Activated CD4-positive, CD25-positive, alpha-beta regulatory T cell treated with anti-CD3 and anti-CD28 coated beads, Interleukin-2, amount 50 U/mL, for 16 hours (primary cell): Measurements from ENCODE around the gene AP2S1.
"Not testable (repeated sequence)": the region's sequence is repeated elsewhere in the genome, so short reads cannot be mapped to it uniquely, and the experiment has no call there.

Experiments used
- DNase-seq: peaks from one replicate; pipeline ENCODE4 v3.0.0-alpha.2; 2020; ENCODE audit warnings: low read depth, low spot score

Gene AP2S1

GRCh38 chr19:46806656-46807055 lies 44.0 kb downstream of the AP2S1 start:
- no peak for DNase-seq

- DNase-seq: not testable (repeated sequence)
Measured at GRCh38 chr19:46804432-46804831, 46.2 kb downstream of the AP2S1 start.

GRCh38 chr19:46803555-46803954 lies 47.1 kb downstream of the AP2S1 start:
- DNase-seq: no peak

- no peak for DNase-seq
Measured at GRCh38 chr19:46802152-46802551, 48.5 kb downstream of the AP2S1 start.

- DNase-seq: no peak
Measured at GRCh38 chr19:46798713-46799112, 51.9 kb downstream of the AP2S1 start.

- DNase-seq: no peak
Measured at GRCh38 chr19:46797881-46798280, 52.8 kb downstream of the AP2S1 start.

- peak; percentile 12 for DNase-seq
Measured at GRCh38 chr19:46791944-46792343, 58.7 kb downstream of the AP2S1 start.

- no peak for DNase-seq
Measured at GRCh38 chr19:46789371-46789770, 61.3 kb downstream of the AP2S1 start.

GRCh38 chr19:46788968-46789338 lies 61.7 kb downstream of the AP2S1 start:
- DNase-seq: no peak

- peak; percentile 94 for DNase-seq
Measured at GRCh38 chr19:46788262-46788967, 62.2 kb downstream of the AP2S1 start, which contains the start of gene SLC1A5. SLC1A5 (minus strand) TSS chr19:46788594; CDS start chr19:46787965, 629 bp downstream.
